GM20431 (cell line): ENCODE data around the gene ZNF100.
"Not testable (repeated sequence)": the region's sequence is repeated elsewhere in the genome, so short reads cannot be mapped to it uniquely, and the experiment has no call there.

ENCODE experiments used
- in situ Hi-C: fragments of 300-500 bp; cut with MseI, MboI; formaldehyde crosslinking; loops from one replicate; pipeline ENCODE4 v1.15.0; 2020; ENCODE audit warnings: low sequenced_read_pairs; ENCODE audit not compliant: unreplicated experiment

ZNF100 gene

DNA sequence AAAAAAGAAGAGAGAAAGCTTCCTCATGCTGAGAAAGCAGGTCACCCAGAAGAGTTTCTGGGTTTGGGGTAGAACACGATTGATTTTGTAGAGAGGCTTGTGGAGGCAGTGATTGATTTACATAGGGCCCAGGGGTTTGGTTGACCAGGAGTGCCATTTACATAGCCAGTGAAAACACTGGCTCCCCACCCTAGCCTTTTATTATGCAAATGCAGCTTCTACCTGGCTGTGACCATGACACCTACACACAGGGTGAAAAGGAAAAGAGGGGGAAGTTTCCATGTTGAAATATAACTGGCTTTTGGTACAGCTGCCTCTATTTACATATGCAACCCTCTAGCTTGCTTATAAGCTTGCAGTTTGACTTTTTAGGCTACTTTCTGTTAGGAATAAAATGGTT lies 62.0 kb downstream of the ZNF100 start:
- in situ Hi-C loops = no loop called here

DNA sequence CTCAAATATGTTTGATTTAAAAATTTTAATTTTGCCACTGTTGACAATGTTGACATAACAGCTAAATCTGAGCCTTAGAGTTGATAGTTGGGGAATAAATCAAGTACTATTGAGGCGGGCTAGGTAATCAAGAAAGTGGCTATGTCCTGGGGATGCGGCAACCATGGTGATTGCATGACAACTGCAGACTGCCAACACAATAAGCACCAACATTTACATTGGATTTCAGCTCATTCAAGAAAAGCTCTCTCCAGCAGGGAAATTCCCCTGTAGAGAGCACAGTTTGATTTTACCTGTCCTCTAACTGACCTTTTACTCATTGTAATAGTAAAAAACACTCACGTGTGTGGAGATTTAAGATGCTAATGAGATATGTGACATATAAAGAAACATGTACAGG lies 63.1 kb downstream of the ZNF100 start:
- in situ Hi-C loops = no loop called here

DNA sequence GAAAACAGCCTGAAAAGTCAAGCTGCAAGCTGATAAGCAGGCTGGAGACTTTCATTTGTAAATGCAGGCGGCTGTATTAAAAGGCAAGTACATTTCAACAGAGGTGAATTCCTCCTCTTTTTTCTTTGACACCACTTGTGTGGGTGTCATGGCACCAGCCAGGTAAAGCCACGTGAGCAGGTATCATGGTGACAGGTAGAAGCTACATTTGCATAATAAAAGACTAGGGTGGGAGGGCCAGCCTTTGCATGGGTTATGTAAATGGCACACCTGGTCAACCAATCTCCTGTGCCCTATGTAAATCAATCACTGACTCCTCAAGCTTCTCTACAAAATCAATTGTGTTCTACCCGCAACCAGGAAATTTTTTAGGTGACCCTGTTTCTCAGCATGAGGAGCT lies 68.2 kb downstream of the ZNF100 start:
- in situ Hi-C loops = no loop called here

DNA sequence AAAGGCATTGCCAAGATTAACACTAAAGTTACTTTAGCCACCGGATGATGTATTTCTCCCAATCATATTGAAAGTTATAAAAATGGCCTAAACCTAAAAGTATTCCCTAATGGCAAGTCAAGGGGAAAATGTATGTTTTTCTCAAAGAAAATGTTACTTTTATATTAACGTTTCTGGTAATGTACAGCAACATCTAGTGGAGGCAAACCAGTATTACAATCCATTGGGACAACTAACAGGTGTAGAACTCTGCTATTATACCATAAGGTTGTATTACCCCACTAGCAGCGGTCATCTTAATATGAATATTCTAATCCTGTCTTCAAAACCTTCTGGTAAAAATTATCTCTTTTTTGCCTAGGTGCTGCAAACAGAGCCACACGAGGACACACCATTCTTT lies 69.2 kb downstream of the ZNF100 start:
- in situ Hi-C loops = no loop called here

DNA sequence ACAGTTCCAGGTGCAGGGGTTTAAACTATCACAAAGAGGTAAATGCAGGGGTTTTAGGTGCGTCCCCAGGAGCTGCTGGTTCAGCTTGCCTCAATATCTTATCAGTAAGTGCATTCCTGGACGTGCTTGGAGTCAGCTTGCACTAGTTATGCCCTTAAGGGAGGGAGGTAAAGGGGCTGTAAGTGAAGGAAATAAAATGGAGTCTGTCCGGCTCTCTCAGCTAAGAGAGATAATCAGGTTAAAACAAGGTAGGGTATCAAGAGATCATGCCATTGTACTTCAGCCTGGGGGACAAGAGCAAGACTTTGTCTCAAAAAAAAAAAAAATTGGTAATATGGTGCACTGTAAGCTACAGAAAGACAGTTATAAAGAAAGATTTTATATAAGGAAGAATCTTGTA lies 69.7 kb downstream of the ZNF100 start:
- in situ Hi-C loops = no loop called here

DNA sequence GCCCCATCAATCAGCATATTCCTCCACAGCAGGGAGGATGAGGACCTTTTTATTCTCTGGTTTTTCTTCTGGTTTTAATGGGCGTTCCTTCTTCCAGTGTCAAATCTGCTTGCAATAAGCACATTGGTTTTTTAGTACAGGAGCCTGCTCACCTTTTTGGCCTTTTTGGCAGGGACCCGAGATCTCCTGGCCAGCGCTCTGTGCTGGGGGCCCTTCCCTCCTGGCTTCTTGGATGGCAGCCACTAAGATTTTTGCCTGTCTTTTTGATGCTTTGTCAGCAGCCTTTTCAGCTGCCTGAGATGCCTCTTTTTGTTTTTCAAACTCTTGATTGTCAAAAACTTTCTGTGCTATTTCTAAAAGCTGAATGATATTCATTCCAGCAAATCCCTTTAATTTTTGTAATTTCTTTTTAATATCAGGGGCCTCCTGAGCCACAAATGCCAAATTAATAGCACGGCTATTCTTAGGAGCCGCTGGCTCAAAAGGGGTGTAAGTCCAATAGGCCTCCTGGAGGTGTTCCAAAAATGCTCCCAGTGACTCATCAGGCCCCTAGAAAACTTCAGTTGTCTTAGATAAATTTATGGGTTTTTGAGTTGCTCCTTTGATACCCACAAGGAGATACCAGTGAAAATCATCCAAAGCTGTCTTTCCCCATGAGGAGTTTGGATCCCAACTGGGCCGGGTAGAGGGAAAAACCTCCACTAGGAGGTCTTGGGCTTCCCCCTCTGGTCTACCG lies 73.0 kb downstream of the ZNF100 start:
- in situ Hi-C loops = no loop called here

DNA sequence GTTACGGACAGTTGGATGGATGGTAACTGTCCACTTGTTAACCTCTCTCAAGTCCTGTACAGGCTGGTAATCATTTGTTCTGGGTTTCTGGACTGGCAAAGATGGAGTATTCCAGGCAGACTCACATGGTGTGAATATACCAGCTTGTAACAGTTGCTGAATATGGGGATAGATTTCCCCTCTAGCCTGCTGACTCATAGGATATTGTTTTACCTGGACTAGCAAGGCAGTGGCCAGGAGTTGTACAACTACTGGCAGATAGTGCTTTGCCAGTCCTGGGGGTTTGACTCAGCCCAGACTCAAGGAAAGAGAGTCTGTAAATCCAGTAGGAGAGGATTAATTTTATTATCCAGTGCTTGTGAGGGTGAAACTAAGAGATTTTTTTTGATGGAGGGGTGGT lies 74.0 kb downstream of the ZNF100 start:
- in situ Hi-C loops = no loop called here

DNA sequence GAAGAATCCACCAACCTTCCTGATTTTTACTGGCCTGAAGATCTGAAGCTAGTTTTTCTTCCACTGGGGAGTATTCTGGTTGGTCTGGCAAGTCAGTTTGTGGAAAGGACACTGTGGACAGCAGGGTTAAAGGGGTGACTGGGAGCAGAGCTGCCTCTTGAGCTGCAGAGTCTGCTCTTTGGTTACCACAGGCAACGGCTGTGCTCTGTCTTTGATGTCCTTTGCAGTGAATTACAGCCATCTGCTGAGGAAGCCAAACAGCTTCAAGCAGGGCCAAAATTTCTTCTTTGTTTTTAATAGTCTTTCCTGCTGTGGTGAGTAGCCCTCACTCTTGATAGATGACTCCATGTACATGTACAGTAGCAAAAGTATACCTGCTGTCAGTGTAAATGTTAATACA lies 75.7 kb downstream of the ZNF100 start:
- in situ Hi-C loops = no loop called here

DNA sequence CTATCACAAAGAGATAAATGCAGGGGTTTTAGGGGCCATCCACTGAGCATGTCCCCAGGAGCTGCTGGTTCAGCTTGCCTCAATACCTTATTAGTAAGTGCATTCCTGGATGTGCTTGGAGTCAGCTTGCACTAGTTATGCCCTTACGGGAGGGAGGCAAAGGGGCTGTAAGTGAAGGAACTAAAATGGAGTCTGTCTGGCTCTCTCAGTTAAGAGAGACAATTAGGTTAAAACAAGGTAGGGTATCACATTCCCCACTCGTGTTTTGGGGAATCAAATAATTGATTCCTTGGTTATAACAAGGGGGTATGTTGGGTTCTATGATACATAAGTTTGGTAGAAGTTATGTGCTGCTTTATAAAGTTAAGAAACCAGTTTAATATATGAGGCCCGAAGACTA lies 78.9 kb downstream of the ZNF100 start:
- in situ Hi-C loops = no loop called here

DNA sequence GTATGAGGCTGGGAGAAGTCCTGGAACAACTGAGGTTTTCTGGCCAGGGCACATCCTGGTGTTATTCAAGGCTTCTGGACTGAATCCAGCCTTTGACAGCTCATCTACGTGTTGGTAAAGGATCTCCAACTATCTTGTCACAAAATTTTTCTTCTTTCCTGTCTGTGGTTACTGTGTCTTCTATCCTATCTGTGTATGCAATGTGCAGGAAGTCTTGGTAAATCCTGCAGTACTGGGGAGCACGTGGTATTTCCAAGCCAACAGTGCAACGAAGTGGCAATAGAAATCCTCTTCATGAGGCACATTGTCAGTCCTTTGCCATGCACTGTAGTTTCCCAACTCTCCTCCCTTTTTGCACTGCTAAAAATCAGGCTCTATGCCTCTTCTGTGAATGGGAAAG lies 86.7 kb downstream of the ZNF100 start:
- in situ Hi-C loops = no loop called here

DNA sequence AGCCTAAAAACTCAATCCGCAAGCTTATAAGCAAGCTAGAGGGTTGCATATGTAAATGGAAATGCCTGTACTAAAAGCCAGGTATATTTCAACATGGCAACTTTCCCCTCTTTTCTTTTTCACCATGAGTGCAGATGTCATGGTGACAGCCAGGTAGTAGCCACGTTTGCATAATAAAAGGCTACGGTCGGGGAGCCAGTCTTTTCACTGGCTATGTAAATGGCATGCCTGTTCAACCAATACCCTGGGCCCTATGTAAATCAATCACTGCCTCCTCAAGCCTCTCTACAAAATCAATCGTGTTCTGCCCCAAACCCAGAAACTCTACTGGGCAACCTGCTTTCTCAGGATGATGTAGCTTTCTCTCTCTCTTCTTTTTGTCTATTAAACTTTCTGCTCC lies 87.4 kb downstream of the ZNF100 start:
- in situ Hi-C loops = no loop called here

DNA sequence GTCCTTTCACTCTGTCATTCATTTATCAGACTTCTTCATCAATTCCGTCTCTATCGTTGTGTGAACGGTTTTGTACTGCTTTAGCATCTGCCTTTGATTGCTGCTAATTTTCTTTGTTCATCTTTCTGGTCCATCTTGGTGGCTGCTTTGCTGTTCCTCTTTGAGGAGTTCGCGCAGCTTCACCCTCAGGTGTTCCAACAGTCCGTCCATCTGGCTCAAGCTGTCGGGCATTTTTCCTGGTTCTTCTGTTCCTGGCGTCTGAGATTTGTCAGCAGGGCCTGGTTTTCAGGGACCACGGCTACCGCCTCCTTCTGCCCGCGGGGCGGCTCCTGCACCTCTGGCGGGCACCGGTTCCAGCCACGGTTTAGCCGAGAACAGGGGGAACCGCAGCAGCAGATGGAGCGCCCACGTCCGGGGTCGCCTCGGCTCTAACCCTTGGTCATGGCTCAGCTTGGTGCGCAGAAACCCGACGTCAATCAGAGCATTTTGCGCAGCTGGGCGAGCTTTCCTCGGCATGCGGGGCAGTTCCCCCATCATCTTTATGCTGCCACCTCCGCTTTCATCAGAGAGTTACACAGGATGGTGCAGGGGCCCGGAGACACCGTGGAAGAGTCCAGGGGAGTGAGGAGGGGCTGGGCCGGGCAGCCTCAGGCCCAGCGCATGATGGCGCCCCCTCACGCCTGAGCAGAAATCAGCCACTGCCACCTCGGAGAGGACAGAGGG lies 89.5 kb downstream of the ZNF100 start:
- in situ Hi-C loops = no loop called here

DNA sequence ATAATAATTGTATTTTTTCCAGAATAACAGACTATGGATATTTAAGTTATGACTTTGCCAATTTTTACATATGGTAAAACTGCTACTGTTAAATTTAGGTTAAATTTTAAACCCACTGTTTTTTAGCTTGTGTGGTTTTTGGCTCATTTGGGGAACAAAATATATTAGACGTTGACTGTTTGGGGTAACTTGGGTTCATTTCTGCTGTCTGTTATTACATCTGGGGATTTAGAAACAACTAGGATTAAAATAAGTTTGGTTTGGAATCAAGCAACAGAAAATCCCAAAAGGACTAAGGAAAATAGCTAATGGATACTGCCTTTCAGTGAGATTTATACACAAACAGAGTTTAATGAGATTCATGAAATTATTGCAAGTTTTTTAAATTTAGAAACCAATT lies 92.9 kb downstream of the ZNF100 start:
- in situ Hi-C loops = no loop called here

DNA sequence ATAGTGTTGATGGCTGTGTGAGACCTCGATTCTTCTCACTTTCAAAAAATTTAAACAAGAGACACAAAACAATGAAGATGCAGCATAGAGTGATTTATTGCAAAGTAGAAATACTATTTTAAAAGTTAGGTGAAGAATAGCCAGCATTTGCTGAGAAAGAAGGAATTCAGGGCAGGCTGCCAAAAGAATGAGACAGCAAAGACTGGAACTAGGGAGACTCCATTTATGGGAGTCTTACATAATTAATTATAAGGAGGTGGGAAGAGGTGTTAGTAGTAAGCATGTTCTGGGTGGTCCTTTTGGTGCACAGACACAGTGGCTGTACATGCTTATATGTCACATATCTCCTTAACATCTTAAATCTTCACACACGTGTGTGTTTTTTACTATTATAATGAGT lies 93.9 kb downstream of the ZNF100 start:
- in situ Hi-C loops = not testable (repeated sequence)
